Panc1 (cell line): ENCODE data around the gene MAF. TPM values are rescaled to one million over a fixed set of nuclear protein-coding genes. Genes with fewer than 3 reads are reported as not detected.

Experiments used
- ATAC-seq: fragments of 200-7000 bp; cut with Tn5 transposase; 2 replicates; pipeline ENCODE4 v1.9.1; 2020; ENCODE audit warnings: mild to moderate bottlenecking, moderate library complexity
- BruUV-seq: library from RNA; stranded (reverse); fragments of 400-500 nt; replicated peaks from 2 replicates; lab custom pipeline; 2021; lab: Mats Ljungman, UMichigan
- CTCF ChIA-PET: fragments of 300-600 bp; sonication (Branson Sonifier 250); formaldehyde crosslinking; loops from one replicate; lab custom pipeline; 2022; ENCODE audit warnings: antibody characterized with exemption; lab: Charles Lee
- POLR2A ChIA-PET: fragments of 300-600 bp; sonication (Branson Sonifier 250); formaldehyde crosslinking; loops from one replicate; lab custom pipeline; 2022; ENCODE audit warnings: antibody characterized with exemption; lab: Charles Lee
- DNase-seq: peaks from one replicate; pipeline ENCODE4 v3.0.0-alpha.2; 2010; ENCODE audit warnings: low read depth, low spot score
- H3K27ac ChIP-seq: 2 replicates; pipeline ENCODE4 v1.5.1; 2011; ENCODE audit warnings: mild to moderate bottlenecking, low read length, inconsistent platforms
- H3K27me3 ChIP-seq: fragments of 200-500 bp; sonication (Bioruptor generic); 2 replicates; pipeline ENCODE4 v1.6.0; 2014; ENCODE audit warnings: low read length, inconsistent platforms; ENCODE audit not compliant: control insufficient read depth, insufficient read depth
- H3K36me3 ChIP-seq: fragments of 200-500 bp; sonication (Bioruptor generic); 2 replicates; pipeline ENCODE4 v1.5.1; 2014; ENCODE audit warnings: inconsistent platforms, mild to moderate bottlenecking, low read length, moderate library complexity; ENCODE audit not compliant: control insufficient read depth, insufficient read depth
- H3K4me1 ChIP-seq: 2 replicates; pipeline ENCODE4 v1.5.1; 2011; ENCODE audit warnings: inconsistent platforms, mild to moderate bottlenecking, low read length, moderate library complexity; ENCODE audit not compliant: control insufficient read depth, insufficient read depth
- H3K4me3 ChIP-seq, 2 experiments: 2 replicates each; pipeline ENCODE4 v1.5.1; 2011 to 2012; ENCODE audit warnings: low read depth in 2 of 2, low read length in 2 of 2, mild to moderate bottlenecking in 2 of 2, inconsistent platforms in 1 of 2, moderate library complexity in 1 of 2
- H3K9me3 ChIP-seq: fragments of 200-500 bp; sonication (Bioruptor generic); 2 replicates; pipeline ENCODE4 v1.5.1; 2014; ENCODE audit warnings: low read depth, mild to moderate bottlenecking, inconsistent platforms, low read length, moderate library complexity; ENCODE audit not compliant: control insufficient read depth, insufficient read depth
- POLR2AphosphoS5 ChIP-seq: IDR thresholded peaks from 2 replicates; pipeline ENCODE4 v1.6.1; 2012; ENCODE audit warnings: mild to moderate bottlenecking, low read depth, low read length, moderate library complexity
- SIN3A ChIP-seq: IDR thresholded peaks from 2 replicates; pipeline ENCODE4 v1.6.1; 2012; ENCODE audit warnings: low read depth, mild to moderate bottlenecking, low read length, moderate library complexity, borderline replicate concordance; ENCODE audit not compliant: insufficient read depth
- TCF7L2 ChIP-seq: IDR thresholded peaks from 2 replicates; pipeline ENCODE4 v1.6.1; 2011; ENCODE audit warnings: mild to moderate bottlenecking, low read depth, low read length, inconsistent platforms
- in situ Hi-C: cut with HindIII; loops from 2 replicates; pipeline ENCODE4 v1.10.0; 2016; ENCODE audit warnings: low sequenced_read_pairs, low pct_unique_long_range_greater_than_20kb
- intact Hi-C: fragments of 100-400 bp; cut with micrococcal nuclease; formaldehyde crosslinking; loops from one replicate; pipeline ENCODE4 v1.10.0; 2022; ENCODE audit not compliant: unreplicated experiment
- total RNA-seq: library from RNA; stranded (reverse); gene quantifications from one replicate; pipeline ENCODE4 v1.2.1, GENCODE V29; 2021; ENCODE audit not compliant: unreplicated experiment
- TF ChIP-seq, protein P1 (sequence below): fragments of 450-650 bp; IDR thresholded peaks from 2 replicates; pipeline ENCODE4 v1.5.1; 2017; ENCODE audit warnings: mild to moderate bottlenecking
- TF ChIP-seq, protein P2 (sequence below), 2 experiments: IDR thresholded peaks; 2 replicates each; pipeline ENCODE4 v1.6.1; 2011 to 2012; ENCODE audit warnings: low read depth in 2 of 2, control low read depth in 1 of 2, low read length in 1 of 2, mild to moderate bottlenecking in 1 of 2, moderate library complexity in 1 of 2; ENCODE audit not compliant: insufficient read depth in 1 of 2

MAF gene
- total RNA-seq, 1 experiment from 2014 or later, result 0.46 TPM

DNA sequence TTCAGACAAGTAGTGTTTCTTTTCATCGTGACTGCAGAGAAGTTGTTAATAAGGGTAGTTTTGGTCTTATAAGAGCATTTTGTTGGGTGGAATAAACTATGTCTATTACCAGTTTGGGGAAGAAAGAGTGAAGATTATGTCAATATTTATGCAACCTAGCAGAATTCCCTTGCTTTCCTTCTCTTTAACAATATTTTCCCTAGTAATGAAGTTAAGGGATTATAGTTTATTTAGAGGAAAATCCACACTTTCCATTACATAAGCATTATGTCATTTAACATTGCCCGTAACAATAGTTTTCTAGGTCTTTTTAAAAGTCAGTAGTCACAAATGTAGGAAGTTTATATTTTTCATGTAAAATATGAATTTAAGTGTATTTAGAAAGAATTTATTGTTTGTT lies 2.5 kb upstream of the MAF start:
- TF ChIP-seq, protein P1, sequence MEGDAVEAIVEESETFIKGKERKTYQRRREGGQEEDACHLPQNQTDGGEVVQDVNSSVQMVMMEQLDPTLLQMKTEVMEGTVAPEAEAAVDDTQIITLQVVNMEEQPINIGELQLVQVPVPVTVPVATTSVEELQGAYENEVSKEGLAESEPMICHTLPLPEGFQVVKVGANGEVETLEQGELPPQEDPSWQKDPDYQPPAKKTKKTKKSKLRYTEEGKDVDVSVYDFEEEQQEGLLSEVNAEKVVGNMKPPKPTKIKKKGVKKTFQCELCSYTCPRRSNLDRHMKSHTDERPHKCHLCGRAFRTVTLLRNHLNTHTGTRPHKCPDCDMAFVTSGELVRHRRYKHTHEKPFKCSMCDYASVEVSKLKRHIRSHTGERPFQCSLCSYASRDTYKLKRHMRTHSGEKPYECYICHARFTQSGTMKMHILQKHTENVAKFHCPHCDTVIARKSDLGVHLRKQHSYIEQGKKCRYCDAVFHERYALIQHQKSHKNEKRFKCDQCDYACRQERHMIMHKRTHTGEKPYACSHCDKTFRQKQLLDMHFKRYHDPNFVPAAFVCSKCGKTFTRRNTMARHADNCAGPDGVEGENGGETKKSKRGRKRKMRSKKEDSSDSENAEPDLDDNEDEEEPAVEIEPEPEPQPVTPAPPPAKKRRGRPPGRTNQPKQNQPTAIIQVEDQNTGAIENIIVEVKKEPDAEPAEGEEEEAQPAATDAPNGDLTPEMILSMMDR, result no peak
- TF ChIP-seq SIN3A, result no peak
- TF ChIP-seq POLR2AphosphoS5, result no peak
- no peak for TF ChIP-seq TCF7L2
- TF ChIP-seq, protein P2, sequence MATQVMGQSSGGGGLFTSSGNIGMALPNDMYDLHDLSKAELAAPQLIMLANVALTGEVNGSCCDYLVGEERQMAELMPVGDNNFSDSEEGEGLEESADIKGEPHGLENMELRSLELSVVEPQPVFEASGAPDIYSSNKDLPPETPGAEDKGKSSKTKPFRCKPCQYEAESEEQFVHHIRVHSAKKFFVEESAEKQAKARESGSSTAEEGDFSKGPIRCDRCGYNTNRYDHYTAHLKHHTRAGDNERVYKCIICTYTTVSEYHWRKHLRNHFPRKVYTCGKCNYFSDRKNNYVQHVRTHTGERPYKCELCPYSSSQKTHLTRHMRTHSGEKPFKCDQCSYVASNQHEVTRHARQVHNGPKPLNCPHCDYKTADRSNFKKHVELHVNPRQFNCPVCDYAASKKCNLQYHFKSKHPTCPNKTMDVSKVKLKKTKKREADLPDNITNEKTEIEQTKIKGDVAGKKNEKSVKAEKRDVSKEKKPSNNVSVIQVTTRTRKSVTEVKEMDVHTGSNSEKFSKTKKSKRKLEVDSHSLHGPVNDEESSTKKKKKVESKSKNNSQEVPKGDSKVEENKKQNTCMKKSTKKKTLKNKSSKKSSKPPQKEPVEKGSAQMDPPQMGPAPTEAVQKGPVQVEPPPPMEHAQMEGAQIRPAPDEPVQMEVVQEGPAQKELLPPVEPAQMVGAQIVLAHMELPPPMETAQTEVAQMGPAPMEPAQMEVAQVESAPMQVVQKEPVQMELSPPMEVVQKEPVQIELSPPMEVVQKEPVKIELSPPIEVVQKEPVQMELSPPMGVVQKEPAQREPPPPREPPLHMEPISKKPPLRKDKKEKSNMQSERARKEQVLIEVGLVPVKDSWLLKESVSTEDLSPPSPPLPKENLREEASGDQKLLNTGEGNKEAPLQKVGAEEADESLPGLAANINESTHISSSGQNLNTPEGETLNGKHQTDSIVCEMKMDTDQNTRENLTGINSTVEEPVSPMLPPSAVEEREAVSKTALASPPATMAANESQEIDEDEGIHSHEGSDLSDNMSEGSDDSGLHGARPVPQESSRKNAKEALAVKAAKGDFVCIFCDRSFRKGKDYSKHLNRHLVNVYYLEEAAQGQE (IDR thresholded peaks at IDR 0.05; ENCODE audit: insufficient read depth in 1 of 2, low read depth in 2 of 2, low read length in 1 of 2), result no peak
- in situ Hi-C loops (no loop called here), intact Hi-C loops (loop anchor here (5.0 kb wide), 1 partner anchor 896 kb away; no protein-coding TSS in a partner anchor)
- peaks cover 4% of the 10 kb centered on the region; the same call in 1 of the 2 replicates for H3K4me1 ChIP-seq
- no peak overlapping the region for H3K27ac ChIP-seq
- peaks cover 12% of the 10 kb centered on the region for H3K27me3 ChIP-seq
- ATAC-seq (no peak), DNase-seq (no peak)
- ChIA-PET POLR2A (no interaction called here), CTCF (no interaction called here)
- H3K9me3 ChIP-seq, result no peaks in the 10 kb centered on the region
- no peak overlapping the region for H3K4me3 ChIP-seq
- BruUV-seq, result no TSS peak
- H3K36me3 ChIP-seq, result no peaks in the 10 kb centered on the region

DNA sequence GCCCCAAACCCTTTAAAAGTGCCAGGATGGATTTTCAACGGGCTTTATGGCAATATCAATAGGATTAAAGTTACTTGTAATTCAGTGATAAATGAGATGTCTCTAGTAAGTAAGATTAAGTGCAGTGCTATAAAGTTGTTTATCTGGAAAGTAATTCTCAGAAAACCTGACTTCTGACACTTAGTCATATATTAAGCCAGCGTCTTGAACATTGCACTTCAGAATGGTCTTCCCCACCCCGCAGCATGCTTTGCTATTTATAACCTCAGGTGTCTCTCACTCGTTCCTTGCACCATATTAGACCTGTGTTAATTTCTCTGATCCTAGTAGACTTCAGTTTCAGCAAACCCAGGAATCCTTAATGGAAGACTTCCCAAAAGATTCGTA lies 2.1 kb upstream of the MAF start:
- no TSS peak for BruUV-seq
- H3K36me3 ChIP-seq, result no peaks in the 10 kb centered on the region
- TF ChIP-seq TCF7L2 (no peak), SIN3A (no peak), POLR2AphosphoS5 (no peak)
- TF ChIP-seq, protein P1, result no peak
- TF ChIP-seq, protein P2 (IDR thresholded peaks at IDR 0.05; ENCODE audit: insufficient read depth in 1 of 2, low read depth in 2 of 2, low read length in 1 of 2), result no peak
- intact Hi-C loops, result loop anchor here (5.0 kb wide), 1 partner anchor 895 kb away; no protein-coding TSS in a partner anchor
- ATAC-seq, result no peak
- H3K27me3 ChIP-seq, result peaks cover 14% of the 10 kb centered on the region
- H3K9me3 ChIP-seq, result no peaks in the 10 kb centered on the region
- no peak for DNase-seq
- in situ Hi-C loops, result no loop called here
- ChIA-PET POLR2A (no interaction called here), CTCF (interaction anchor here (0.7 kb wide), 6 partner anchors 19 to 1479 kb away, joined by 3 to 6 read pairs (median 4); no protein-coding TSS in a partner anchor)
- H3K4me3 ChIP-seq, result no peak overlapping the region
- no peak overlapping the region for H3K27ac ChIP-seq
- peaks cover 4% of the 10 kb centered on the region; the same call in 1 of the 2 replicates for H3K4me1 ChIP-seq
